KOPT-K1 (cell line): ENCODE results near the gene FMNL1.

Experiments used
- H3K27ac ChIP-seq: fragments of 200-600 bp; sonication (generic); 2 replicates; pipeline ENCODE4 v1.5.1; 2016; ENCODE audit warnings: antibody characterized with exemption, mild to moderate bottlenecking, low read depth, low read length; ENCODE audit not compliant: poor library complexity, severe bottlenecking
- H3K36me3 ChIP-seq: fragments of 200-600 bp; sonication (generic); 2 replicates; pipeline ENCODE4 v1.5.1; 2017; ENCODE audit warnings: antibody characterized with exemption, mild to moderate bottlenecking, low read length, moderate library complexity; ENCODE audit not compliant: insufficient read depth
- H3K9me3 ChIP-seq: fragments of 200-600 bp; sonication (generic); 2 replicates; pipeline ENCODE4 v1.5.1; 2017; ENCODE audit warnings: antibody characterized with exemption, low read length, mild to moderate bottlenecking; ENCODE audit not compliant: insufficient read depth, poor library complexity, severe bottlenecking

Gene FMNL1

DNA sequence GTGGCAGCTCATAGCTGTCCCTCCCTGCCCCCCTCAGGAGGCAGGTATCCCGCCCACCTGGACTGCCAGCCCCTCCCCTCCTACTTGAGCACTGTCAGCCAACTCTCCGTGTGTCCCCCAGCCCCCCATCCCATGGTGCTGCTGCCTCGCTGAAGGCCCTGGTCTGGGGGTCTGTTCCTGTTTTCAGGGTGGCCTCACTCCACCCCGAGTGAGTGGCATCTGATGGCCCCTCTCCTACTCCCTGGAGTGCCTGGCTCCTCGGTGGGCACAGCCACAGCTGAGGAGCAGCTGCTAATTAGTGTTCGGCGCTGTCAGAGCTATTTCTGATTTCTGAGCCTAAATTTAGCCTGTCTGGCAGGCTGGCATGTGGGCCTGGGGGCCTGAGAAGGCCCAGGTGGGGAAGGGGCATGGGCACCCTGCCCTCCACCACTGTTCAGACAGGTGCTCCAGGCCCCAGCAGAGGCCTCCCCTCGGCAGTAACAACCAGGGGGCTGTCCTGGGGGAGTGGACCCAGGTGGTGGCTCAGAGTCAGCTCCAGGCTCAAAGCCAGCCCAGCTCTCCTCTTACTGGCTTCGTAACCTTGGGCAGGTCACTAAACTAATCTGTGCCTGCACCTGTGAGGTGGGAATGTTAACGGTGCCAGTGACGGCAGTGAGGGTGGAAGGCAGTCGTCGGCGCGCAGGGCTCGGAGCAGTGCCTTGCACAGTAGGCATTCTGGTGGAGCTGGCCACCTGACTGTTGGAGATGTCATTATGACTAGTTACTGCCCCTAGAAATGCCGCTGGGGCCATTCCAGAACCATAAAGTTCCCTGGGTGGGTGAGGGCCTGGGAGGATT, 6.5 kb downstream of the FMNL1 start:
- no peaks in the 10 kb centered on the region for H3K9me3 ChIP-seq
- peak overlapping the region; percentile 98 for H3K27ac ChIP-seq
- H3K36me3 ChIP-seq, result peaks cover 21% of the 10 kb centered on the region

GRCh38 chr17:45228763-45229539, 7.3 kb downstream of the FMNL1 start:
- Histone ChIP-seq H3K27ac (peak overlapping the region; percentile 98), H3K9me3 (no peaks in the 10 kb centered on the region), H3K36me3 (peaks cover 30% of the 10 kb centered on the region)

DNA sequence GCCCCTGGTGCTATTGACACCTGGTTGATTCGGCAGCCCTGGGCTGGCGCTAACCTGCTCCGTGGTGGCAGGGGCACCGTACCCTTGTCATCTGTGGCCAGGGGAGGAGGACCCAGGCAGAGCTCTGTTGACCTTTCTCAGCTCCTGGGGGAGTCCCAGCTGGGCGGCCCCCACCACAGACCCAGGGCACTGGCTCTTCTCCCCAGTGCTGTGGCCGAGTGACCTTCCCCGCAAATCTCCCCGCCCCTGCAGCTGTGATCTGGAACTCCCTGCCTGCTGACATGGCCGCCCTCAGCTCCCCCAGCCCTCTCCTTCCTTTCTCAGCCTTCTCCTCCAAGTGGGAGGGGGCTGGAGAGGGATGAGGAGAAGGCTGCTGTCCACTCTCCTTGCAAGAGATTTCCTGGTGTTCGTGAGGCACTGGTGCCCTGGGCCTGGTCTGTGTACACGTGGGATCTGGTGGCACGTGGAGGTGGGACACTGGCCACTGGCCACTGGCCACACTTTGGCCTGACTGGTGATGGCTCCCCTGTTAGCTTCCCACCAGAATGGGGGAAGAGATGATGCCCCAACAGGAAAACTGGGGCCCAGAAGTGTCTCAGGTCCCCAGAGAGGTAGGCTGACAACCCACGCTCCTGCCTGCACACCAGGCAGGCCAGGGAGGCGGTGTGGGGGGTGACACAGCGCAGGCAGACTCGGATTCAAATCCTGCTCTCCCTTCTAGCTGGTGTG, 8.2 kb downstream of the FMNL1 start:
- H3K27ac ChIP-seq, result peak overlapping the region; percentile 98
- H3K9me3 ChIP-seq, result no peaks in the 10 kb centered on the region
- H3K36me3 ChIP-seq, result peaks cover 36% of the 10 kb centered on the region

GRCh38 chr17:45230410-45230786, 8.7 kb downstream of the FMNL1 start:
- Histone ChIP-seq H3K27ac (peak overlapping the region; percentile 98), H3K9me3 (no peaks in the 10 kb centered on the region), H3K36me3 (peaks cover 41% of the 10 kb centered on the region)

- Histone ChIP-seq H3K27ac (peak overlapping the region; percentile 98), H3K36me3 (peaks cover 47% of the 10 kb centered on the region), H3K9me3 (no peaks in the 10 kb centered on the region)
Measured at GRCh38 chr17:45230787-45231480, 9.2 kb downstream of the FMNL1 start.

DNA sequence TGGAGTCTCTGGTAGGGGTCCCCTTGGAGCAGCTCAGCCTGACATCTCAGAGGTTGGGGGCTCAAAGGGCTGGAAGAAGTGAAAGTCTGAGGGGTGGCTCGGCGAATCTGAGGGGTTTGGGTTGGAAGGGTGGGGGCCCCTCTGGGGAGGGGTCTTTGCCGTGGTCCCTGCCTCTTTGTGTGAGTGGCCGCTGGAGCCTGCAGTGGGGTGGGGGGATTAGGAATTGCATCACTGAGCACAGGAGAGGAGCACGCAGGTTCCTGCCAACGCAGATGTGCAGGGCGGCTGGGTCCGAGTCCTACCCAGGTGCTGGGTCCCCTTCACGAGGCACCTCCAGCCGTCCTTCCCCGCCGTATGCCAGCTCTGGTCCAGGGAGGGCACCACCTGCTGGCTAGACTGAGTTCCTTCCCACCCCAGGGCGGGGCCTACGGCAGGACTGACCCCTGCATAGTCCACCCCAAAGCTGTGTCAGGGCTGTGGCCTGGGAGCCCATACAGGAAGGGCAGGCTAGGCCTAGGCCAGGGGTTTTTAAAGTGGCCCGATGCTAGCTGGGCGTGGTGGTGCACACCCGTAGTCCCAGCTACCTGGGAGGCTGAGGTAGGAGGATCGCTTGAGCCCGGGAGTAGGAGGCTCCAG, 9.9 kb downstream of the FMNL1 start:
- H3K36me3 ChIP-seq, result peaks cover 53% of the 10 kb centered on the region
- H3K27ac ChIP-seq, result peak overlapping the region; percentile 98

DNA sequence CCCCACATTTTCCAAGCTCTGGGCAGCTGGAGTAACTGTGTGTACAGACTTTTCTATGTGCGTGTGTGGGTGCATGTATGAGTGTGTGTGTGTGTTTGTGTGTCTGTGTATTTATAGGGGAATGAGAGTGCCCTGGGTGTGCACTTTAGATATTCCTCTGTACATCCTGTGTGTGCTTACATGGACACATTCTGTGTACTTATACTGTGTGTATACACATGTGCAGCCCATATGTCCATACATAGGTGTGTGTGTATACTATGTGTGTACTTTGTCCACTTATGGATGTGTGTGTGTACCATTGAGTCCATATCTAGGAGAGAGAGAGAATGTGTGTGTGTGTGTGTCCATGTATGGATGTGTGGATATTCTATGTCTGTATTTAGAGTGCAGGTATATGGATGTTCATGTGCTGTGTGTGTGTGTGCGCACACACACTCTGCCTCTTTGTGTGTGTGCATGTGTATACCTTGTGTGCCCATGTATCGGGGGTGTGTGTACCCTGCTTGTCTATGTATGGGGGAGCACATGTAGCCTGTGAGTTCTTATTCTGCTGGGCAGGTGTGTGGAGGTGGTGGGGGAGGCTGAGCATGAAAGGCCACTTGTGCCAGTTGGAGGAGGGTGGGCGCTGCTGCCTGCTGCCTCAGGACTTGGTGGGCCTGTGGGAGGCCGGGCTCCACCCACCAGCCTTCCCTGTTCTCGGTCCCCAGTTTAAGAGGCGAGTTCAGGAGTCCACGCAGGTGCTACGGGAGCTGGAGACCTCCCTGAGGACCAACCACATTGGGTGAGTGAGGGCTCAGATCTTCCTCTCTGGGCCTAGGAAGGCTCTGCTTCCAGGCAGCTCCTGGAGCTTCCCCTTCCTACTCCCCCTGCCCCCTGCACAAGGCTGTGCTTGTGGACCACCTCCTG, 11.1 kb downstream of the FMNL1 start:
- H3K9me3 ChIP-seq, result no peaks in the 10 kb centered on the region
- H3K27ac ChIP-seq, result peak overlapping the region; percentile 36
- peaks cover 65% of the 10 kb centered on the region for H3K36me3 ChIP-seq

More for the DNA sequence above, 9.9 kb downstream of the FMNL1 start:
- H3K9me3 ChIP-seq, result no peaks in the 10 kb centered on the region

GRCh38 chr17:45233423-45233924, 11.8 kb downstream of the FMNL1 start:
- peak overlapping the region; percentile 36 for H3K27ac ChIP-seq

GRCh38 chr17:45234641-45235415, 13.1 kb downstream of the FMNL1 start:
- Histone ChIP-seq H3K9me3 (no peaks in the 10 kb centered on the region), H3K36me3 (peaks cover 86% of the 10 kb centered on the region), H3K27ac (peak overlapping the region; percentile 22)

More at GRCh38 chr17:45233423-45233924, 11.8 kb downstream of the FMNL1 start:
- H3K9me3 ChIP-seq, result no peaks in the 10 kb centered on the region
- H3K36me3 ChIP-seq, result peaks cover 72% of the 10 kb centered on the region

GRCh38 chr17:45235416-45236281, 14.0 kb downstream of the FMNL1 start:
- H3K9me3 ChIP-seq, result no peaks in the 10 kb centered on the region
- peaks cover 88% of the 10 kb centered on the region for H3K36me3 ChIP-seq
- peak overlapping the region; percentile 36 for H3K27ac ChIP-seq

- Histone ChIP-seq H3K27ac (peak overlapping the region; percentile 36), H3K36me3 (peaks cover 93% of the 10 kb centered on the region), H3K9me3 (no peaks in the 10 kb centered on the region)
Measured at GRCh38 chr17:45236282-45236606, 14.6 kb downstream of the FMNL1 start.

GRCh38 chr17:45237686-45238085, 16.0 kb downstream of the FMNL1 start:
- Histone ChIP-seq H3K27ac (no peak overlapping the region), H3K36me3 (peaks cover 95% of the 10 kb centered on the region), H3K9me3 (no peaks in the 10 kb centered on the region)
